Measurements from ENCODE around the gene GNG12. TPM values are rescaled to one million over a fixed set of nuclear protein-coding genes. Genes with fewer than 3 reads are reported as not detected.
A peak's percentile ranks its signal among the peaks of the same experiment; 100 is the strongest.

GNG12 gene
- total and polyA plus RNA-seq, 9 of the 15 experiments (the other 6 are each of a cell fraction or from before 2014, with no cell fraction given): 2.6 to 6.0 (median 4.1) TPM

DNA sequence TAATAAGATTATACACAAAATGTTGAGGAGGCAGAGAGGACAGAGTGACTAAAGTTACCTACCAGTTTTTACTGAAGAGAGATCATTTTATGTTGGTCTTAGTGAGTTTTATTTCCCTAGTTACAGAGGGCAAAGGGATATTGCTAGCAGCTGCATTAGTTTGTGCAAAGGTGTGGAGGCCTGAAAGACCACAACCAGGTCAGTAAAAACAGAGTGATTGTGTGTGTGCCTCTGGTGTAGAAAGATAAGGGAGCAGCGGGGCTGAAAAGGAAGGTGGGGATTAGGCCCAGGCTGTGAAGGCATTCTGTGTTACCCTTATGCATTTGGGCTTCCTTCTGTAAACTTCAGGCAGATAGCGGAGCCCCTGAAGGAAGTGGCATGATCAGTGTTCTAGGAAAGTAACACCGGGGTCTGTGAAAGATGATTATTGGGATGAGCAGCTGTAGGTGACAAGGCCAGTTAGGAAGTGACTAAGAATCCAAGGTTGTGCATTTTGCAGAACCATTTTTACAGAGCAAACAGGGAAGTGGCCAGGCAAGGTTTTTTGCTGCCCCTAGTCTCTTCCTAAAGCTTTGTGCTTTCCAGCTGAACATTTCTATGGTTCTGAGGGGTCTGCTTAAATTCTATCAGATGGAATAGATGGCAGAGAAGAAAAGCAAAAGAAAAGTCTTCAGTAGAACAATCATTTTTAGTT, 144.6 kb downstream of the GNG12 start (continued):
- TF ChIP-seq PTTG1 (tag; IDR thresholded peaks at IDR 0.05; ENCODE audit: low read depth) (no peak), SMC3 (conservative IDR thresholded peaks at IDR 0.05; ENCODE audit: insufficient read depth, low read depth, low read length) (no peak), POLR2B (IDR thresholded peaks at IDR 0.05; ENCODE audit: low read depth, partially characterized antibody) (peak; percentile 70), JUND (IDR thresholded peaks at IDR 0.05; ENCODE audit: borderline replicate concordance, low read depth, low read length) (peak; percentile 74), JUND (tag; IDR thresholded peaks at IDR 0.05; ENCODE audit: borderline replicate concordance, low read depth, low read length) (peak; percentile 85; the same call in 2 of the 3 replicates), ZNF644 (tag; IDR thresholded peaks at IDR 0.05; ENCODE audit: low read depth) (peak; percentile 73), HCFC1 (IDR thresholded peaks at IDR 0.05; ENCODE audit: low read depth, low read length) (peak; percentile 13; the same call in 1 of the 2 replicates), ZNF586 (CRISPR knock-in tag; conservative IDR thresholded peaks at IDR 0.05) (0 out of 2 replicates have a peak, but pooled peaks have one; percentile 16), HDAC6 (IDR thresholded peaks at IDR 0.05; ENCODE audit: low read depth, low read length) (no peak), CREBBP (IDR thresholded peaks at IDR 0.05; ENCODE audit: low read depth, low read length) (no peak), CHCHD3 (CRISPR knock-in tag; IDR thresholded peaks at IDR 0.05) (no peak), ZNF3 (CRISPR knock-in tag; IDR thresholded peaks at IDR 0.05) (no peak), CHD2 (IDR thresholded peaks at IDR 0.05; ENCODE audit: low read depth, low read length) (no peak), EZH2 (IDR thresholded peaks at IDR 0.05; ENCODE audit: borderline replicate concordance, low read depth, low read length) (no peak), MTA2 (IDR thresholded peaks at IDR 0.05; ENCODE audit: low read depth) (peak; percentile 91)
- TF ChIP-seq, protein P1, sequence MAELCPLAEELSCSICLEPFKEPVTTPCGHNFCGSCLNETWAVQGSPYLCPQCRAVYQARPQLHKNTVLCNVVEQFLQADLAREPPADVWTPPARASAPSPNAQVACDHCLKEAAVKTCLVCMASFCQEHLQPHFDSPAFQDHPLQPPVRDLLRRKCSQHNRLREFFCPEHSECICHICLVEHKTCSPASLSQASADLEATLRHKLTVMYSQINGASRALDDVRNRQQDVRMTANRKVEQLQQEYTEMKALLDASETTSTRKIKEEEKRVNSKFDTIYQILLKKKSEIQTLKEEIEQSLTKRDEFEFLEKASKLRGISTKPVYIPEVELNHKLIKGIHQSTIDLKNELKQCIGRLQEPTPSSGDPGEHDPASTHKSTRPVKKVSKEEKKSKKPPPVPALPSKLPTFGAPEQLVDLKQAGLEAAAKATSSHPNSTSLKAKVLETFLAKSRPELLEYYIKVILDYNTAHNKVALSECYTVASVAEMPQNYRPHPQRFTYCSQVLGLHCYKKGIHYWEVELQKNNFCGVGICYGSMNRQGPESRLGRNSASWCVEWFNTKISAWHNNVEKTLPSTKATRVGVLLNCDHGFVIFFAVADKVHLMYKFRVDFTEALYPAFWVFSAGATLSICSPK (IDR thresholded peaks at IDR 0.05; ENCODE audit: borderline replicate concordance): no peak
- TF ChIP-seq, protein P2, sequence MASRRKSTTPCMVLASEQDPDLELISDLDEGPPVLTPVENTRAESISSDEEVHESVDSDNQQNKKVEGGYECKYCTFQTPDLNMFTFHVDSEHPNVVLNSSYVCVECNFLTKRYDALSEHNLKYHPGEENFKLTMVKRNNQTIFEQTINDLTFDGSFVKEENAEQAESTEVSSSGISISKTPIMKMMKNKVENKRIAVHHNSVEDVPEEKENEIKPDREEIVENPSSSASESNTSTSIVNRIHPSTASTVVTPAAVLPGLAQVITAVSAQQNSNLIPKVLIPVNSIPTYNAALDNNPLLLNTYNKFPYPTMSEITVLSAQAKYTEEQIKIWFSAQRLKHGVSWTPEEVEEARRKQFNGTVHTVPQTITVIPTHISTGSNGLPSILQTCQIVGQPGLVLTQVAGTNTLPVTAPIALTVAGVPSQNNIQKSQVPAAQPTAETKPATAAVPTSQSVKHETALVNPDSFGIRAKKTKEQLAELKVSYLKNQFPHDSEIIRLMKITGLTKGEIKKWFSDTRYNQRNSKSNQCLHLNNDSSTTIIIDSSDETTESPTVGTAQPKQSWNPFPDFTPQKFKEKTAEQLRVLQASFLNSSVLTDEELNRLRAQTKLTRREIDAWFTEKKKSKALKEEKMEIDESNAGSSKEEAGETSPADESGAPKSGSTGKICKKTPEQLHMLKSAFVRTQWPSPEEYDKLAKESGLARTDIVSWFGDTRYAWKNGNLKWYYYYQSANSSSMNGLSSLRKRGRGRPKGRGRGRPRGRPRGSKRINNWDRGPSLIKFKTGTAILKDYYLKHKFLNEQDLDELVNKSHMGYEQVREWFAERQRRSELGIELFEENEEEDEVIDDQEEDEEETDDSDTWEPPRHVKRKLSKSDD (conservative IDR thresholded peaks at IDR 0.05; ENCODE audit: low read length): no peak
- TF ChIP-seq, protein P3, sequence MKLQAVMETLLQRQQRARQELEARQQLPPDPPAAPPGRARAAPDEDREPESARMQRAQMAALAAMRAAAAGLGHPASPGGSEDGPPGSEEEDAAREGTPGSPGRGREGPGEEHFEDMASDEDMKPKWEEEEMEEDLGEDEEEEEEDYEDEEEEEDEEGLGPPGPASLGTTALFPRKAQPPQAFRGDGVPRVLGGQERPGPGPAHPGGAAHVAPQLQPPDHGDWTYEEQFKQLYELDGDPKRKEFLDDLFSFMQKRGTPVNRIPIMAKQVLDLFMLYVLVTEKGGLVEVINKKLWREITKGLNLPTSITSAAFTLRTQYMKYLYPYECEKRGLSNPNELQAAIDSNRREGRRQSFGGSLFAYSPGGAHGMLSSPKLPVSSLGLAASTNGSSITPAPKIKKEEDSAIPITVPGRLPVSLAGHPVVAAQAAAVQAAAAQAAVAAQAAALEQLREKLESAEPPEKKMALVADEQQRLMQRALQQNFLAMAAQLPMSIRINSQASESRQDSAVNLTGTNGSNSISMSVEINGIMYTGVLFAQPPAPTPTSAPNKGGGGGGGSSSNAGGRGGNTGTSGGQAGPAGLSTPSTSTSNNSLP (IDR thresholded peaks at IDR 0.05; ENCODE audit: borderline replicate concordance, low read depth, low read length): no peak
- TF ChIP-seq, protein P4, sequence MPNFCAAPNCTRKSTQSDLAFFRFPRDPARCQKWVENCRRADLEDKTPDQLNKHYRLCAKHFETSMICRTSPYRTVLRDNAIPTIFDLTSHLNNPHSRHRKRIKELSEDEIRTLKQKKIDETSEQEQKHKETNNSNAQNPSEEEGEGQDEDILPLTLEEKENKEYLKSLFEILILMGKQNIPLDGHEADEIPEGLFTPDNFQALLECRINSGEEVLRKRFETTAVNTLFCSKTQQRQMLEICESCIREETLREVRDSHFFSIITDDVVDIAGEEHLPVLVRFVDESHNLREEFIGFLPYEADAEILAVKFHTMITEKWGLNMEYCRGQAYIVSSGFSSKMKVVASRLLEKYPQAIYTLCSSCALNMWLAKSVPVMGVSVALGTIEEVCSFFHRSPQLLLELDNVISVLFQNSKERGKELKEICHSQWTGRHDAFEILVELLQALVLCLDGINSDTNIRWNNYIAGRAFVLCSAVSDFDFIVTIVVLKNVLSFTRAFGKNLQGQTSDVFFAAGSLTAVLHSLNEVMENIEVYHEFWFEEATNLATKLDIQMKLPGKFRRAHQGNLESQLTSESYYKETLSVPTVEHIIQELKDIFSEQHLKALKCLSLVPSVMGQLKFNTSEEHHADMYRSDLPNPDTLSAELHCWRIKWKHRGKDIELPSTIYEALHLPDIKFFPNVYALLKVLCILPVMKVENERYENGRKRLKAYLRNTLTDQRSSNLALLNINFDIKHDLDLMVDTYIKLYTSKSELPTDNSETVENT (CRISPR knock-in tag; IDR thresholded peaks at IDR 0.05): no peak

All from K562 (cell line).